ENCODE data around the gene PPP1R12A. TPM values are rescaled to one million over a fixed set of nuclear protein-coding genes. Genes with fewer than 3 reads are reported as not detected.

PPP1R12A gene
- total and polyA plus RNA-seq, 2 of the 4 experiments (the other 2 are of a cell fraction) = 47.7 to 112 TPM

DNA sequence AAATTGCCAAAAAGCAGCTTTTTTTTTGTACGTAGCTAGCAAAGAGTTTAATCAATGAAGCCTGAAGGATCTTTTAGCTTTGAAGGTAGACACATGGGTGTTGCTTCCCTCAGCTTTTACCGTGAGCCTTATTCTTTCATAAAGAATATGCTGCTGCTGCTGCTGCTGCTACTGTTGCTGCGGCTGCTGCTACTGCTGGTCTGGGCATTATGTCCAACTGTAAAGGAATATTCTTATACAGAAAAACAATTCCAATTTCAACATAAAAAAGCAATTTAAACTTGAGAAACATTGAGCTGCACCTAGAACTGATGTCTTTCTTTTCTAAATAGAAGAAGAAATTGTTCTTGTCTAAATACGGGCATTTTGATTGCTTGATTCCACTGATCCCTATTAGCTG, 38.9 kb upstream of the PPP1R12A start:
- no peak overlapping the region for H2AK5ac ChIP-seq (ENCODE audit: low read depth, low read length)
- H2AK9ac ChIP-seq (replicated peaks; ENCODE audit: low read depth, low read length, poor library complexity) = no peak overlapping the region
- no peak overlapping the region for H3K56ac ChIP-seq (ENCODE audit: extremely low read depth, insufficient read depth, low read length)
- H3K9me3 ChIP-seq (ENCODE audit: control insufficient read depth, insufficient read depth, low read length) = no peaks in the 10 kb centered on the region
- no peak overlapping the region for H2BK5ac ChIP-seq (ENCODE audit: low read depth, low read length, poor library complexity, severe bottlenecking)
- H2BK20ac ChIP-seq (ENCODE audit: low read depth, low read length) = no peak overlapping the region
- H3K18ac ChIP-seq (ENCODE audit: low read depth, low read length) = no peak overlapping the region
- no peak overlapping the region for H3K27ac ChIP-seq (ENCODE audit: insufficient read depth, low read length)
- intact Hi-C loops (cut with micrococcal nuclease) = loop anchor here (2.0 kb wide), 1 partner anchor 65 kb away; no protein-coding TSS in a partner anchor
- no peak overlapping the region for H4K91ac ChIP-seq (ENCODE audit: insufficient read depth, low read depth, low read length)
- H4K8ac ChIP-seq (ENCODE audit: low read depth in 2 of 2, low read length in 2 of 2) = no peak overlapping the region
- H3K4ac ChIP-seq (ENCODE audit: low read depth, low read length) = no peak overlapping the region
- ChIA-PET POLR2A (ENCODE audit: unreplicated experiment) (no interaction called here), CTCF (interaction anchor here (0.7 kb wide), 1 partner anchor 1736 kb away, joined by 3 read pairs; no protein-coding TSS in a partner anchor)
- H3K36me3 ChIP-seq (ENCODE audit: control insufficient read depth, insufficient read depth, low read length) = no peaks in the 10 kb centered on the region
- H3K9me1 ChIP-seq (ENCODE audit: insufficient read depth, low read length) = no peaks in the 10 kb centered on the region
- dilution Hi-C loops (cut with HindIII; ENCODE audit: low sequenced_read_pairs, unreplicated experiment) = no loop called here
- H3K14ac ChIP-seq (replicated peaks; ENCODE audit: low read depth, low read length) = no peak overlapping the region
- no peaks in the 10 kb centered on the region for H3K79me1 ChIP-seq (ENCODE audit: low read depth in 1 of 2, low read length in 2 of 2)
- no peak overlapping the region for H3K9ac ChIP-seq (ENCODE audit: low read depth, low read length)
- no peaks in the 10 kb centered on the region for H3K27me3 ChIP-seq (ENCODE audit: control insufficient read depth, insufficient read depth, low read length)
- H3K23ac ChIP-seq (ENCODE audit: low read depth, low read length) = no peak overlapping the region
- no peak for DNase-seq
- no peak overlapping the region for H4K5ac ChIP-seq (ENCODE audit: low read depth, low read length)
- no peak overlapping the region for H2BK15ac ChIP-seq (ENCODE audit: low read depth, low read length)
- H3K4me1 ChIP-seq (ENCODE audit: control insufficient read depth, insufficient read depth, low read length) = no peaks in the 10 kb centered on the region
- in situ Hi-C loops (cut with MboI; ENCODE audit: low sequenced_read_pairs) = no loop called here
- BruUV-seq (replicated peaks) = no TSS peak
- no CpG with 5 or more reads among the region's 4 CpGs for WGBS, 2 experiments (ENCODE audit: extremely low coverage in 2 of 2, insufficient read length in 1 of 2)
- no peaks in the 10 kb centered on the region for H4K20me1 ChIP-seq (ENCODE audit: insufficient read depth, low read length)
- no peak overlapping the region for H2BK120ac ChIP-seq (ENCODE audit: low read depth, low read length)
- no peak for ATAC-seq (ENCODE audit: low read depth)
- H3K4me2 ChIP-seq (ENCODE audit: low read depth, low read length) = no peak overlapping the region
- H3K4me3 ChIP-seq (ENCODE audit: insufficient read depth, low read depth, low read length) = no peak overlapping the region
- TF ChIP-seq FOS (IDR thresholded peaks at IDR 0.05; ENCODE audit: low read depth, low read length) (no peak), SMC3 (IDR thresholded peaks at IDR 0.05; ENCODE audit: low read depth, low read length) (no peak), NFE2L2 (IDR thresholded peaks at IDR 0.05; ENCODE audit: low read depth, low read length) (no peak), RCOR1 (IDR thresholded peaks at IDR 0.05; ENCODE audit: insufficient replicate concordance, low read length) (no peak), CEBPB (IDR thresholded peaks at IDR 0.05; ENCODE audit: low read depth, low read length) (no peak), CHD1 (IDR thresholded peaks at IDR 0.05; ENCODE audit: low read depth, low read length) (no peak), MAZ (IDR thresholded peaks at IDR 0.05; ENCODE audit: borderline replicate concordance, low read depth, low read length) (no peak), MAFK (IDR thresholded peaks at IDR 0.05; ENCODE audit: low read depth, low read length) (no peak), BHLHE40 (IDR thresholded peaks at IDR 0.05; ENCODE audit: low read depth, low read length) (no peak), RFX5 (IDR thresholded peaks at IDR 0.05; ENCODE audit: low read depth, low read length) (no peak), MXI1 (IDR thresholded peaks at IDR 0.05; ENCODE audit: borderline replicate concordance, low read depth, low read length) (no peak), POLR2A (IDR thresholded peaks at IDR 0.05; ENCODE audit: low read depth, low read length) (no peak), USF2 (IDR thresholded peaks at IDR 0.05; ENCODE audit: low read depth, low read length) (no peak), ELK1 (IDR thresholded peaks at IDR 0.05; ENCODE audit: borderline replicate concordance, low read depth, low read length) (no peak), RAD21 (IDR thresholded peaks at IDR 0.05; ENCODE audit: low read length) (no peak)
- TF ChIP-seq, protein P1, sequence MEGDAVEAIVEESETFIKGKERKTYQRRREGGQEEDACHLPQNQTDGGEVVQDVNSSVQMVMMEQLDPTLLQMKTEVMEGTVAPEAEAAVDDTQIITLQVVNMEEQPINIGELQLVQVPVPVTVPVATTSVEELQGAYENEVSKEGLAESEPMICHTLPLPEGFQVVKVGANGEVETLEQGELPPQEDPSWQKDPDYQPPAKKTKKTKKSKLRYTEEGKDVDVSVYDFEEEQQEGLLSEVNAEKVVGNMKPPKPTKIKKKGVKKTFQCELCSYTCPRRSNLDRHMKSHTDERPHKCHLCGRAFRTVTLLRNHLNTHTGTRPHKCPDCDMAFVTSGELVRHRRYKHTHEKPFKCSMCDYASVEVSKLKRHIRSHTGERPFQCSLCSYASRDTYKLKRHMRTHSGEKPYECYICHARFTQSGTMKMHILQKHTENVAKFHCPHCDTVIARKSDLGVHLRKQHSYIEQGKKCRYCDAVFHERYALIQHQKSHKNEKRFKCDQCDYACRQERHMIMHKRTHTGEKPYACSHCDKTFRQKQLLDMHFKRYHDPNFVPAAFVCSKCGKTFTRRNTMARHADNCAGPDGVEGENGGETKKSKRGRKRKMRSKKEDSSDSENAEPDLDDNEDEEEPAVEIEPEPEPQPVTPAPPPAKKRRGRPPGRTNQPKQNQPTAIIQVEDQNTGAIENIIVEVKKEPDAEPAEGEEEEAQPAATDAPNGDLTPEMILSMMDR (conservative IDR thresholded peaks at IDR 0.05; ENCODE audit: low read depth, low read length) = no peak
- no peak overlapping the region for H2AFZ ChIP-seq (replicated peaks; ENCODE audit: low read length, poor library complexity)
